Measurements from ENCODE around the gene NEFH.

Gene NEFH

DNA sequence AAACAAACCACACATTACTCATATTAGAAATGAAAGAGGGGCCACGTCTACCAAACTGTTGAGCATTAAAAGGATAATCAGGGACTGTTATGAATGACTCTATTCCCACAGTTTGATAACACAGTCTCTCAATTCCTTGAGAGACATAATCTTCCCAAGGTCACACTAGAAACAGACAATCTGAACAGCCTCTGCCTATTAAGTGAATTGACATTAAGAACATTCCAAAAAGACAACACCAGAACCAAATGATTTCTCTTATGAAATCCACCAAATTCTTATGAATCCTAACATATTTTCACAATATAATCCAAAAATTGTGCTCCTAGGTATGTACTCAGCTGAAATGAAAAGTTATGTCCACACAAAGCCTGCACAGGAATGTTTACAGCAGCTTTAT, 37.0 kb upstream of the NEFH start:
- TF ChIP-seq, protein P1, sequence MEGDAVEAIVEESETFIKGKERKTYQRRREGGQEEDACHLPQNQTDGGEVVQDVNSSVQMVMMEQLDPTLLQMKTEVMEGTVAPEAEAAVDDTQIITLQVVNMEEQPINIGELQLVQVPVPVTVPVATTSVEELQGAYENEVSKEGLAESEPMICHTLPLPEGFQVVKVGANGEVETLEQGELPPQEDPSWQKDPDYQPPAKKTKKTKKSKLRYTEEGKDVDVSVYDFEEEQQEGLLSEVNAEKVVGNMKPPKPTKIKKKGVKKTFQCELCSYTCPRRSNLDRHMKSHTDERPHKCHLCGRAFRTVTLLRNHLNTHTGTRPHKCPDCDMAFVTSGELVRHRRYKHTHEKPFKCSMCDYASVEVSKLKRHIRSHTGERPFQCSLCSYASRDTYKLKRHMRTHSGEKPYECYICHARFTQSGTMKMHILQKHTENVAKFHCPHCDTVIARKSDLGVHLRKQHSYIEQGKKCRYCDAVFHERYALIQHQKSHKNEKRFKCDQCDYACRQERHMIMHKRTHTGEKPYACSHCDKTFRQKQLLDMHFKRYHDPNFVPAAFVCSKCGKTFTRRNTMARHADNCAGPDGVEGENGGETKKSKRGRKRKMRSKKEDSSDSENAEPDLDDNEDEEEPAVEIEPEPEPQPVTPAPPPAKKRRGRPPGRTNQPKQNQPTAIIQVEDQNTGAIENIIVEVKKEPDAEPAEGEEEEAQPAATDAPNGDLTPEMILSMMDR (IDR thresholded peaks at IDR 0.05; ENCODE audit: control insufficient read depth, insufficient read depth, low read depth, low read length, missing control alignments), result no peak
- DNase-seq (ENCODE audit: low read depth), result no peak
- H3K4me3 ChIP-seq (ENCODE audit: control insufficient read depth, low read depth, low read length), result no peak overlapping the region

DNA sequence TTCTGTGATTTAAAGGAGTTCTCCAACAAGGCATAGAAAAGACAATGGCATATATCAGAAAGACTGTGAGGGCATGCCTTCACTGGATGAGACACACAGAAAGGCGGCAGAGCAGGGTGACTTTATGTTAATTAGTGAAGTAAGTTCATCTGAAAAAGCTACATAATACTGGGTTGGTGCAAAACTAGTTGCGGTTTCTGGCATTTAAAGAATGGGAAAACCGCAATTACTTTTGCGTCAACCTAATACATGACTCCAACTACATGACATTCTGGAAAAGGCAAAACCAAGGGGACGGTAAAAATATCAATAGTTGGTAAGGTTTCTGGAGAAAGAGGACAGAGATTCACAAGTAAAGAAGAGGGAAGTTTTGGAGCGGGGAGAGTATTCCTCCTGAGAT, 36.6 kb upstream of the NEFH start:
- H3K4me3 ChIP-seq (ENCODE audit: control insufficient read depth, low read depth, low read length), result no peak overlapping the region
- TF ChIP-seq, protein P1 (IDR thresholded peaks at IDR 0.05; ENCODE audit: control insufficient read depth, insufficient read depth, low read depth, low read length, missing control alignments), result no peak
- DNase-seq (ENCODE audit: low read depth), result no peak

DNA sequence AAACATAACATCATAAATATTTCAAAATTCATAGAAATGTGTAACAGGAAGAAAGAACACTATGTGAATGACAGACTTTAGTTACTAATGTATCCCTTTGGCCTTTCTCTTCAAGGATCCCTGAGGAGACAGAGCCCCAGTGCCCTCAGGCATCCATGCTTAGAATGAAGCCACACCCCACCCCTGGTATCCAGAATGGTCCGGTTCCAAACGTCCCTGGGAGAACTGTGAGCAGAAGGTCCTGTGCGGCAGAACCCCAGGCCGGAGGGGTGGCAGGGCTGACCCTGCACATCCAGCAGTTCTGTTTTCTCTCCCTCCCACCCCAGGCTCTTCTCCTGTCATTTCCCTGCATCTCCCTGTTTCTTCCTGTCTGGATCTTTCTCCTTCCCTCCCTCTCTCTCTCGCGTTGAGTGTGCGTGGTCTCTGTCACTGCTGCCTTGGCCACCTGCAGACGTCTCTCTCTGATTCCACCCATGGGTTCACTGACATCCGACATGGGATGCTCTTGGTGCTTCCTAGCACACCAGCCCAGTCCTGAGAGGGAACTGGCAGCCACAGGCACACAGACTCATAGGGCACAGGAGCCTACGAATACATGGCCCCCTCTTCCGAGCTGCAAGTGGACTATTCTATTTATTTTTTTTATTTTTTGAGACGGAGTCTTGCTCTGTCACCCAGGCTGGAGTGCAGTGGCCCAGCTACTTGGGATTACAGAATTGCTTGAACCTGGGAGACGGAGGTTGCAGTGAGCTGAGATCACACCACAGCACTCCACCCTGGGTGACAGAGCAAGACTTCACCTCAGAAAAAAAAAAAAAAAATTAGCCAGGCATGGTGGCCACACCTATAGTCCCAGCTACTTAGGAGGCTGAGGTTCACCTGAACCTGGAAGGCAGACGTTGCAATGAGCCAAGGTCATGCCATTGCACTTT, 35.9 kb upstream of the NEFH start:
- TF ChIP-seq, protein P1 (IDR thresholded peaks at IDR 0.05; ENCODE audit: control insufficient read depth, insufficient read depth, low read depth, low read length, missing control alignments), result no peak
- no peak overlapping the region for H3K4me3 ChIP-seq (ENCODE audit: control insufficient read depth, low read depth, low read length)
- DNase-seq (ENCODE audit: low read depth), result no peak

DNA sequence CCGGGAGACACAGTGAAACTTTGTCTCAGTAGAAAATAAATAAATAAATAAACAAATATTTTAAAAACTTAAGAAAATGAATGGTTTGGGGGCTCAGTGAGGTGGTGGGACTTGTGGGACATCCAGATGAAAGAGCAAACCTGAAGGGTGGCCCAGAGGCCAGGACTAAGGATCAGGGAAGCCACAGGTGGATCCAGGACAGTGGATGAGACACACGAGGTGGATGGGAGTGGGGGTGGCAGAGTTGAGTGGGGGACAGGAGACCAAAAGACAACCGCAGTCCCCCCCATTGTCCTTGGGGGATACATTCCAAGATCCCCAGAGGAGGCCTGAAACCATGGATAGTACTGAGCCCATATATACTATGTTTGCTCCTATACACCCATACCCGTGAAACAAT, 34.5 kb upstream of the NEFH start:
- DNase-seq (ENCODE audit: low read depth), result no peak
- no peak overlapping the region for H3K4me3 ChIP-seq (ENCODE audit: control insufficient read depth, low read depth, low read length)
- TF ChIP-seq, protein P1 (IDR thresholded peaks at IDR 0.05; ENCODE audit: control insufficient read depth, insufficient read depth, low read depth, low read length, missing control alignments), result no peak

DNA sequence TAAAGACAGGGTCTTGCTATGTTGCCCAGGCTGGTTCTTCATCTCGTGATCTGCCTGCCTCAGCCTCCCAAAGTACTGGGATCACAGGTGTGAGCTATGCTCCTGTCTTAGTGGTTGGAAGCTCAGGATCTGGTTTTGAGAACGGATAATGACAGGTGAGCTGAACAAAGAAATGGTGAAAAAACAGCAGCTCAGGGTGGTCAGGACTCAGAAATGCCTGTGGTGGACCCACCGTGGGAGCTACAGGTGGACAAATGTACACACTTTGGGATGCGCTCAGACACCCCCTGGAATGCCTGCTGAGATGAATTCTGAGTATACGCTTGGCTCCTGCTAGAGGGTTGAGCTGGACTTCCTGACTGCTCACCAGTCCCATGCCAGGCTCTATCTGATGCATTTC, 32.1 kb upstream of the NEFH start:
- TF ChIP-seq, protein P1 (IDR thresholded peaks at IDR 0.05; ENCODE audit: control insufficient read depth, insufficient read depth, low read depth, low read length, missing control alignments), result no peak
- H3K4me3 ChIP-seq (ENCODE audit: control insufficient read depth, low read depth, low read length), result no peak overlapping the region
- DNase-seq (ENCODE audit: low read depth), result no peak

DNA sequence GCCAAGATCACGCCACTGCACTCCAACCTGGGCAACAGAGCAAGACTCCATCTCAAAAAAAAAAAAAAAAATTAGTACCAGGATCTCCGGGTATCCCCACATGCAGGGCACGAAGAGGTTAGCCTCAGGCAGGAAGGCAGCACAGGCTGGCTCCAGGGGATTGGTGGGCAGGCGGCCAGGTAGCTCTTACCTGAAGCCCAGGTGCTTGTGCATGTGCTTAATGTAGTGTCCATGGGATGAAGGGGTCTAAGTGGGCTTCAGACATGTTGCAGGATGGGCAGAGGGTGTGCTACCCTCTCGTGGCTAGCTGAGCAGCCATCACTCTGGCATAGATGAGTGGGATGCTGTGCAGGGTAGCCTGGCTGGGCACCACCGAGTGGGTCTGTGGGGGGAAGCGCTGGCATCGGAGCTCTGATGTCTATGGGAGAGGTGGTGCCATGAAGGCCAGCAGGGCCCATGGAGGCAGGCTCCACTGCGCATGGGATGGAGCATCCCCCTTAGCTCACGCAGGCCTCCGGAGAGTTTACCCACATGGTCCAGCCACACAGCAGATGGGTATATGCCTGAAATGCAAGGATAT, 30.6 kb upstream of the NEFH start:
- TF ChIP-seq, protein P1 (IDR thresholded peaks at IDR 0.05; ENCODE audit: control insufficient read depth, insufficient read depth, low read depth, low read length, missing control alignments), result no peak
- DNase-seq (ENCODE audit: low read depth), result no peak
- no peak overlapping the region for H3K4me3 ChIP-seq (ENCODE audit: control insufficient read depth, low read depth, low read length)

Data from AG09309 (cell line).